RKO (cell line): ENCODE data around the gene IFNG.
"Not testable (repeated sequence)": the region's sequence is repeated elsewhere in the genome, so short reads cannot be mapped to it uniquely, and the experiment has no call there.

Experiments
- DNase-seq: peaks from one replicate; pipeline ENCODE4 v3.0.0-alpha.2; 2016; ENCODE audit warnings: low spot score

Gene IFNG

DNA sequence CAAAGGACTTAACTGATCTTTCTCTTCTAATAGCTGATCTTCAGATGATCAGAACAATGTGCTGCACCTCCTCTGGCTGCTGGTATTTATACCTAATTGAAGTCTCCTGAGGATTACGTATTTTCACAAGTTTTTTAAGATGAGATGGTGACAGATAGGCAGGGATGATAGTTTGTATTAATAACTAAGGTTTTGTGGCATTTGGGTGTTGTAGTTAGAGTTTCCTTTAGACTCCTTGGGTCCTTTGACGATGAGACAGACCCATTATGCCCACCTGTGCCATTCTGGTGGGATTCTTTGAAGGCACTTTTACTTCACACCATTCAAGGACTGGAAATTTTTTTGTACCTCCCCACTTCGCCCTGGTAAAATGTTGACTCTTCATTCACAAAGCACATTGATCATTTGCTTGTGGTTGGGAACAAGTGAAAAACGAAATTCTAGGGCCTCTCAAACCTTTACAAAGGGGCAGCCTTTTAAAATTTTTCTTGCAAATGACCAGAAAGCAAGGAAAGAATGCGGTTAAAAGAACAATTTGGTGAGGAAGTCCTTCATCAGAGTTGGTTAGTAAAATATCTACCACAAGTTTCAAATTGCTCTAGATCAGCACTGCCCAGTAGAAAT is at the start of gene IFNG:
Gene IFNG, minus strand, starts transcription at position 60 of the 624 bp plus-strand sequence. CDS start 125 bp downstream, outside the sequence.
- DNase-seq, result no peak

DNA sequence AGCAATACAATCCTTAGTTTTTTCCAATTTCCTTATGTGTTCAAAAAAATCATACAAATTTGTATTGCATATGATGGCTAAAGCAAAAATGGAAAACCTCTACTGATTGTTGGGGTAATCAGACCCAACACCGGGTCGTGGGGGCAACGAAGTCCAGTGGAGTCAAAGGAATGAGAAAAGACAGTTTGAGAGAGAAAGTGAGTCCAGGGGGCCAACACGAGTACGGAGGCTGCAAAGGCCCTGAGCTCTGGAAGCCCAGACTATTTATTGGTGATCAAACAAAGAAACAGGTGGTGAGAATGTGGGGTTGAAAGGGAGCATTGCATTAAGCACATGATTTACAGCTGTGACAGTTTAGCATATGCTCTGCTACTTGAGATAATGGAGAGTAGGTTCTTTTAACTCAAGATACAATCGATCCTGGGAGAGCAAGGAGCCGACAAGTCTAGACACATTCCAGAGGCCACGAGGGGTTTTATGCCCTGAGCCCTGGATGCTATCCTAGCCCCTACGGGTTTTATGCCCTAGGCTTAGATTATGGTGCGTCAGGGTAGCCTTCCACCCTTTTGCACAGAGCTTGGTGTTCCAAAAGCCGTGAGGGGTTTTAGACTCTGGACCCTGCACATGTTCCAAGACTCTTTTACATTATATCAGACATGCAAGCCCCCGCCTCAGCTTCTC is 49.6 kb upstream of the IFNG start:
- not testable (repeated sequence) for DNase-seq

DNA sequence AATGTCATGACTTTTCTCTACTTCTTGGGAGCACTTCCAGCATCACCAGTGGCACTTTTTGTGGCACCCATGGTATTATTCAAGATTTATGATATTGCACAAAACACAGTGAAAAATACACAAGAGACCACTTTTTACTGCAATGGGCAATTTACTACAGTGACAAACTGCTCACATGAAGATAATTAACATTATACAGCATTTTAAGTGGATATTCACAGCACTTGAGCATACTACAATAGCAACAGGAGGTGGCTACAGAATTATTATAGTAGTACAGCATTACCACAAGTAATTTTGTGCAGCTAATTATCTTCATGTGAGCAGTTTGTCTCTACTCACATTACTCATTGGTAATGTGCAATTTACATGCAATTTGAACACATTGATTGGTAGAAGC is 47.7 kb upstream of the IFNG start:
- no peak for DNase-seq

DNA sequence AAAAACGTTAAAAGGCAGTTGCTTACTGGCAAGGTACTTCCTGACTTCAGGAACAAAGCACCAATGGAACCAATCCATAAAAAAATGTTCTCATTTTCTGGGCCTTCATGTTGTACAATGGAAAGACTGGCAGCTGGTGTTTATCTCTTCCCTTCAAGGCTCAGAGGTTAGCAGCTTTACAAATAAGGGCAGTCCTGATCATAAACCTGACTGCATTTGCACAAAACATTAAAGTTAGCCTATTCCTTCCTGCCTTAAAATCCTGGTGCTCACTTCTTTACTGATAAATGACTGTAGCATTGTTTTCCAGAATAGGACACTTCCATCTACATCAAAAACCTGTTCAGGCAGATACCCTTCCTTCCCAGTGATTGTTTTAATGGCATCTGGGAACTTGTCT is 46.9 kb upstream of the IFNG start:
- DNase-seq, result no peak

DNA sequence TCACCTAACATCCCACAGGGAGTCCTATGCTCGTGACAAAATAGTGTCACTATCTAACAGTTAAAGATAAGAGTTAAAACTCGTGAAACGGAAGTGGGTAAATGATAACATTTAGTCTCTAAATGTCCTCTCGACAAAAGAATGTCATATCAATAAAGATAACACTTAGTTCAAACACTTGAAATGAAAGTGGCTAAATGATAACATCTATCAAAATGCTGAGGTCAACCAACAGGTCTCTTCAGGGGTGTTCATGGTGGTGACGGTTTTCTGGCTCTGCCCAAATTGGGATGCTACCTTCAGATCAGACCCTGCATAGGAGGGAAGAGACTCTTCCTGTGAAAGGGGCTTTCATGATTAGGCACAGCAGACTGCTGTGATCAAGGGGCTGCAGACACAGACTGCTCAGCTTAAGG is 43.9 kb upstream of the IFNG start:
- DNase-seq, result no peak

DNA sequence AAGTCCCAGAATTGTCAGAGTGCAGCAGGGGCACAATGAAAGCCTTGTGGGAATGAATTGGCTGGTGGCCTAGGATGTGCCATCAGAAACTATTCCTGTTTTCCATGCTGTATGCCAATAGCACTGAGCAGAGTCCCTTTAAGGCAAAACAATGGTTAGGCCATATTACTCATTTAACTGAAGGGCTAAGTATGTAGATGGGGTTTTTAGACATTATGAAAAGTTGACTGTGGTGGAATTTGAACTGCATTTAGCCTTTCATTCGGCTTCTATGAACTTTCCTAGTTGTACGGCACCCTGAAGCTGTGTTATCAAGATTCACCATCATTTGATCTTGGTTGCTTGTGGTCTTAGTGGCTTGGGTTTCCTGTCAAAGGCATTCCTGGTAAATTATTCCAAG is 41.3 kb upstream of the IFNG start:
- DNase-seq, result no peak

DNA sequence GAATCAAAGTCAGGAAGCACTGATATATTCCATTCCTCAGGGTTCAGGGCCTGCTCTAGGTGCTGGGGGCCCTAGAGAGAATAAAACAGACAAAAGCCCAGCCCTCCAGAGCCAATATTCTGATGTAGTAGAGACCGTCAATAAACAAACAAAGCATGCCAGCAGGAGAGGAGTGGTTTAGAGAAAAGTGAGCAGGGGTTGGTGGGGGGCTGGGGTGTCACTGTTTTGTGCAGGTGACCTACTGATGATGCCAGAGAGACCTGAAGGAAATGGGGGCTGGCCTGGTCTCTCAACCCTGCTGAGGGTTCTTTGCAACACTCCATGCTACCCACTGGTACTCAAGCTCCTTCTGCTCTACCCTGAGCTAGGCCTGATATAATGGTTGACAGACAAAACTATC is 39.6 kb upstream of the IFNG start:
- DNase-seq, result no peak

DNA sequence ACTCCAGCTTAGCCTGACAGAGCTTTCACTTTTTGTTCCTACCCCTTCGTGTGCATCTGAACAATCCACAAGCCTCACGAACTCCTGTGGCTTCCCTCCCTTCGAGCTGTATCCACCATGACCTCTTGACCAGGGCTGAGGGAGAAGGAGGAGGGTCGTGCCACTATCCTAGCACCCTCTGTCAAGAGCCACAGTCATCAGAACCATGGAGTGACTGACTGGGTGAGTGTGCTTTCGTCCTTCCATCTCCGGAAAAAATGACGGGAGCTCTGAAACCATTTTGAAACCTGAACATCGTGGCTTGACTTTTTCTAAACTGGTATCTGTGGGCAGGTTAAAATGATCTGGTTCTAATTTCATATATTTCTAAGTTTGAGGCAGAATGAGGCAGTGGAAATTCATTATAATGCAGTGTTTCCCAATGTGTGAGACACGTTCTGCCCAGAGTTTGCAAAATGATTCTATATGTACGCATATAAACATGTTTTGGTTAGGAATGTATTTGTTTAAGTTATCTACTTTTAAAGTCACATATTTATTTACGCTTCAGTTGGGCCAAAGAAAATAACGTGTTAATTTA is 39.1 kb upstream of the IFNG start:
- DNase-seq, result no peak

DNA sequence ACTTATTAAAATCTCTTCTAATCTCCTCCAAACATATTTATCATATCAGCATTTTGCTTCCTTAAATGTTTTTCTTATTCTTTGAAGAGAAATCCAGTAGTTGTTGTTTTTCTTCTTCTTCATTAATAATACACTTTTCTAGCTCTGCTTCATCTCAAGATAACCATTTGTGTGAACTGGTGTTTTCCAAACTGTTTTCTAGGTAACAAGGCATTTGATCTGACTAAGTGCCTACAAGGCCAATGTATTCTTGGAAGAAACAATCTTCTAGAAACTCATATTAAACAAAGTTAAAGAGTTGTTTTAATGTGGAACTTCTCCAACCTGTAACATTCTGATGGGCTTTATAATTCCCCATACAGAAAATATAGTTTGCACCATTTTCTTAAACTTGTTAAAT is 30.8 kb upstream of the IFNG start:
- no peak for DNase-seq

DNA sequence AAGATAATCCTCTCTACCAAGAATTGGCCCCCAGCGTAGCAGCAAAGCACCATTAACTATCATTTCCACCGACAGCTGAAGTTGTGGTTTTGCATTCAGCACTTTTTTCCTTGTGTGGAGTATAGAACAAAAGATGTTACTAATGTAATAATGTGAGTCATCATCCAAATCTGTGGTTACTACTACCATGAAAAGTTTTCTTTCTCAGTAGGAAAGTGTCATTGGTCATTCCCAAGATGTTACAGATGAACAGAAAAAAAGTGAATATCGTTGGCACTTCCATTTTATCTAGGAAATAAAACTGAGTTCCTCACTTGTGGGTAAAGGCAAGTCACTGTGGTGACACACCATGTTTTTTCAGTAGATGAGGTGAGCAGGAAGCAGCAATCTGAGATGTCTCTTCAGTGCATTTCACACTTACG is 30.3 kb upstream of the IFNG start:
- peak; percentile 45 for DNase-seq

DNA sequence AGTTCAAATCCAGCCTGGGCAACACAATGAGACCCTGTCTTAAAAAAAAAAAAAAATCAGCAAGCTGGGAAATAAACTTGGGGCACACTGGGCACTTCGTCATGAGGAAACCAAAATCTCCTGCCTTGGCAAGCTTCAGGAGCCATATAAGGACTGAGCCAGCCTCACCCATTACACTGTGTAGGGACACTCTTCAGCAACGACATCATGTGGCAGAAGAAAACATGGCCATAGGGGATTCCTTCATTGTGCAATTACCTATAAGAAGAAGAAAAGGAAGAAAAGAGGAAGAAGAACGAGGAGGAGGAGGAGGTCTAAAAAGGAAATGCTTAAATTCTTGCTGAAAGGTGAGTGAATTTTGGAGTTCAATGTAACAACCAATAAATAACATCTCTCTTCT is 26.1 kb upstream of the IFNG start:
- DNase-seq, result no peak

DNA sequence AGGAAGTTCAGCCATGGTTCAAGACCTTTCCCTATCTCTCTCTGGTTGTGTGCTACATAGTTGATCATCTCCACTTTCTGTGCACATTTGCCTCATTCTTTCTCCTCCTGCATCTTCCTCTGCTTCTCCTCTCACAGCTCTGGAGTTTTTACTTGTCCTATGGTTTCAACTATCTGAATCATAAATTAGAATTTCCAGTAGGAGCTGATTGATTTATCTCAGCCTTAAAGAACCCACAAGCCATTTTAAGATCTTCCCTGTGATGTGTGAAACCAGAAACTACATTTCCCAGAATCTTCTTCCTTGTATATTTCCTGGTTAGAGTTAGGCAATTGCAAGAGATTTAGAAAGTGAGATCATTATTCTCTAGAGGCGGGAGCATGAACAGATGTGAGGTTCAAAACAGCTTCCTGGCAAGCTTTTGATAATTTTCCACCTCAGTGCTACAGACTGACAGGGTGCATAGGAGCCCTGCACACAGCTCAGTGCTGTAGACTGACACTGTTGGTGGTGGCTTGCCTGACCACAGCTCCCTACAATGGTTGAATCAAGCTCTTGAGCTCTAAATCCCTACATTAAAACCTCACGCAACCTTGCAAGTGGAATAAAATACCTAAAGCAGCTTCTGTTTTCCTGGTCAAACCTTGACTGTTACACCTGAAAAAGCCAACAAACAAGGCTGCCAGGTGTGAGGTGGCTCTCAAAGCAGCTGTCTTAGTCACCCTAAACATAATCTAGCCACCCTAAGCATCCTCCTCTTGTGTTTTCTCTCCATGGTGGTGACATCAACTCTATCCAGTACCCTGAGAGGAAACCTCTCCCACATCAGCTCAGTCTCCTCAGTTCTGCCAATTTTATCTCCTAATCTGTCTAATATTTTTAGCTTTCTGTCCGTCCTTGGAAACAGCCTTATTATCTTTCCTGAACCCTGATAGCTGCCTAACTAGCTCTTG is 21.5 kb upstream of the IFNG start:
- DNase-seq, result no peak

DNA sequence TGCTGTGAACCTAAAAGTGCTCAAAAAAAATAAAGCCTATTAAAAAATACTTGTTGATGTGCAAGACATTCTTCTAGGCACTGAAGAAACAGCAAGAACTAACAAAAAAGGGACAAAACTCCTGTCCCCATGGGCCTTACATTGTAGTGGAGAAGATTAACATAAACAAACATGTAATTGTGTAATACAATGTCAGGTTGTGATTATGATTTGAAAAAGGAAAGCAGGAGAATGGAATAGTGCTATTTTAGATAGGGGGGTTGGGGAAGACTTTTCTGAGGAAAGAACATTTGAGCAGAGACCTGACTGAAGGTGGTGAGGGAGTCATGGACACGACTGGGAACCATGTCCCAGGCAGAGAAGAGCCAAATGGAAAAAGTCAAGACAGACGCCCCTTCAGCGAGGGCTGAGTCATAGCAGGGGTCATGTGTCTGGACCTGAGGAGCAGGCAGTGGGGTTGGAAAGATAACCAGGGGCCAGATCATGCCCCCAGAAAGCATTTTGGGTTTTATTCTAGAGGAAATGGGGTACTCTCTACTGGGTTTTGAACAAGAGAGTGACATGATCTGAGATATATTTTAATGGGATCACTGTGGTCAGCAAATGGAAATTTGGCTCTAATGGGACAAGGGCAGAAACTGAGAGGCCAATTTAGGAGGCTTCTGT is 19.4 kb upstream of the IFNG start:
- DNase-seq, result no peak

DNA sequence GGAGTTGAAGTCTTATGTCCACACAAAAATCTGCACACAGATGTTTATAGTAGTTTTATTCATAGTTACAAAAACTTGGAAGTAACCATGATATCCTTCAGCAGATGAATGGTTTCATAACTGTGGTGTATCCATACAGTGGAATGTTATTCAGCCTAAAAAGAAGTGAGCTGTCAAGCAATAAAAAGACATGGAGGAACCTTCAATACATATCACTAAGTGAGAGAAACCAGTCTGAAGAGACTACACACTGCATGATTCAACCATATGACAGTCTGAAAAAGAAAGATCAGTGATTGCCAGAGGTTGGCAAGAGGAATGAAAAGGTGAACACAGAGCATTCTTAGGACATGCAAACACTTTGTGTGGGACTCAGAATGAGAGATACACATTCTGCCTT is 18.6 kb upstream of the IFNG start:
- DNase-seq, result no peak

DNA sequence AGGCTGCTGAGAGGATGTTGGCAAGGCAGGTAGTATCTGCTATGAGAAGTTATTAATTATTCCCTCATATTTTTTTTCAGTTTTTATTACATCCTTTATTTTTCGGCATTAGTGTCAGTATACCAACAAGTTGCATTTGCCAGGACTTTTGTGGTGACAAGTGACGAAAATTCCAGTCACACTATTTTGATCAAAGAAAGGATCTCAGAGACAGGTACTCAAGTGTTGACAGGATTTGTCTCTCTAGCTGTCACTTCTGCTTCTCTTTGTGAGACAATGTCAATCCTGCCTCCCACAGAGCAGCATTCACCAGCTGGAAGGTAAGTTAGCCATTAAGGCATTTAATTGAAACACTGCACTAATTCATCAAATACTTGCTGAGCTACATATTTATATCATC is 18.0 kb upstream of the IFNG start:
- DNase-seq, result no peak

DNA sequence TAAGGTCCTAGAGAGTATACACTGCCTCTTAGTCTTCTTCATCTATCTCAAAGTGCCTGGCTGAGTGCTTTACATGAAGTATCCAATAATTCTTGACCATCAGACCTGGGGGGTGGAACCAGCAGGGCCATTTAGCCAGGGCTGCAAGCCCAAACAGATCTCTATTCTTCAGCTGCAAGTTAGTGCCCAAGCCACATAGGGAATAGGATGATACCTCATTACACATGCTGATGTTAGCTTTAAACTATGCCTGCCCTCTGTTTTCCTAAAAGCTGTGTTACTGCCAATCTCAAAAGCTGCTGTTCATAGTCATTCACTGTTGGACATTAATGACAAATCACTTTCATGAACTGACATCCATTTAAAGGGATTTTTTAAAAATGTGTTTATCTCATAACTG is 16.7 kb upstream of the IFNG start:
- DNase-seq, result no peak

DNA sequence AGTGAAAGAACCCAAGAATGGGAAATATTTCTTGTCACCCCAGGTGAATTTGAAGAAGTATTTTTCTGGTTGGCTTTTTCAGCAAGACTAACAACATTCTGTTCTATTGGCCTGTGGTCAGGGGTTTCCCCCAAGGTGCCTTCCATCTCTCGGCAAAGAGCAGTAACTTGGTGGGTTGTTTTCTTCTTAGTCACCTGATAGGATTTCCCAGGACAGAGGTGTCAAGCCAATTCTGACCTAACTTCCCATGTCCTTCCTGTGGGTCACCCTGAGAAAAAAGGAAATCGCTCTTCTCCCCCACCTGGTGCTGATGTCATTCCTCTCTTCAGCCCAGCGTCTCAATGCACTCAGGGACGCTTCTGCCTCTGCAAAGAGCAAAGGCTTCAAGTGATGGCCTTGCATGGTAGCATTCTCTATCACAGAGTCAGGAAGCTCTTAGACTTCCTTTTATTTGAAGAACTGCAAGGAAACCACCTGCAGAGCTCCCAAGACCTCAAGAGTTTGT is 16.1 kb upstream of the IFNG start:
- DNase-seq, result no peak

DNA sequence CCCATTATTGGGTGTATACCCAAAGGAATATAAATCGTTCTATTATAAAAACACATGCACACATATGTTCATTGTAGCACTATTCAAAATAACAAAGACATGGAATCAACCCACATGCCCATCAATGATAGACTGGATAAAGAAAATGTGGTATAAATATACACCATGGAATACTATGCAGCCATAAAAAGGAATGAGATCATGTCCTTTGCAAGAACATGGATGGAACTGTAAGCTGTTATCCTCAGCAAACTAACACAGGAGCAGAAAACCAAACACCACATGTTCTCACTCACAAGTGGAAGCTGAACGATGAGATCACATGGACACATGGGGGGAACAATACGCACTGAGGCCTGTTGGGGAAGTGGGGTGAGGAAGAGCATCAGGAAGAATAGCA is 15.2 kb upstream of the IFNG start:
- DNase-seq, result not testable (repeated sequence)

DNA sequence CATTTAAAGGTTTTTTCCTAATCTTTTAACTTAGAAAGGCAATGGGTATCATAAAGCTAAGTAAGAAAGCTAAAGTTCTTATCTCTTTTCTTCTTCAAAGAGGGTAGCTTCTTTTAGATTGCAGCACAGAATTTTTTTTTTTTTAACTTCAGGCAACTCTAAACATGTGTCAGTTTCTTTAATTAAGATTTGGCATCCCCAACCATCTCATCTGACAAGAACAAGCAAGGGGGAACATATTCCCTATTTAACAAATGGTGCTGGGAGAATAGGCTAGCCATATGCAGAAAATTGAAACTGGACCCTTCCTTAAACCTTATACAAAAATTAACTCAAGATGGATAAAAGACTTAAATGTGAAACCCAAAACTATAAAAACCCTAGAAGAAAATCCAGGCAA is 14.3 kb upstream of the IFNG start:
- no peak for DNase-seq

DNA sequence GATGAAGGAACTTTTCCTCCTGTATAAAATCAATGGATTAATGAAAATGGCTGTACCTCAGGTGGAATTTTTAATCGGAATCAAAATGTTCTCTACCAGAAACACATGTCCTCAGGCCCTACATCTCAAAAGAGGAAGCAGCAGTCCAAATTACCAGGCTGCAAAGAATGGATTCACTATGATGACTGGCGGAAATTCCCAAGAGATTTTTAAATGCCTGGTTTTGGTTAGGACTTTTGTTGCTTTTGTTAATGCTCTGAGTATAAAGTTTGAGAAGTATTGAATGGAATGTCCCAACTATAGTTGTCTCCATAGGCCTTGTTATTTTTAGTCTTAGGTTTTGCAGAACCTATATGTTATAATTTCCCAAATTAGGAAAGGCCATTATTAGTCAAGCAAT is 11.2 kb upstream of the IFNG start:
- DNase-seq, result no peak

DNA sequence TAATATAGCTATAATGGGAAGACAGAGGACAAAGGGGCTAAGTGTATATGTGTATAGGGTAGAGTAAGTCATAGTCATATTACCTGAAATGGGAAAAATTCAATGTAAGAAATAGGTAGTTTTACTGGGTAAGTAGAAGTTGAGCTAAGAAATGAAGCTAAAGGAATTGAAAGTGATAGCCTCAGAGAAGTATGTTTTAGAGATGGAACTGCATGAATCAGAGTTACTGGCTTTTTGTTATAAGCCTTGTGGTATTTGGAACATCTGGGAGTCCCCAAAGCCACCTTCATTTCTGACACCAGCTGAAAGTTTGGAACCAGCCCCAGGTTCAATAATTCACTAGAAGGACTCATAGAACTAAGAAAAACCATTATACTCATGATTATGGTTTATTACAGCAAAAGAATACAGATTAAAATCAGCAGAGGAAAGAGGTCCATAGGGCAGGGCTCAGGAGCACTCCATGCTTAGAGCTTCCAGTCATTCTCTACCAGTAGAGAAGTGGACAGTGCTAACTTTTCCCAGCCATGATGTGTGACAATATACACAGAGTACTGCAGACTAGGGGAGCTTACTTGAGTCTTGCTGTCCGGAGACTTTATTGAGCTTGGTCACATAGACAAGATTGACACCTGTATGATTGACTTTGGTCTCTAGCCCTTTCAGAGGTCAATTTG is 9.8 kb upstream of the IFNG start:
- DNase-seq, result no peak
